Activated naive CD4-positive, alpha-beta T cell treated with anti-CD3 and anti-CD28 coated beads, Interleukin-2, amount 50 U/mL, for 24 hours (primary cell): ENCODE results near the gene PKD1.

Experiments
- H3K27ac Mint-ChIP-seq: one replicate; pipeline ENCODE4 v1.8.0; 2021; ENCODE audit warnings: mild to moderate bottlenecking, mixed read lengths
- H3K27me3 Mint-ChIP-seq: one replicate; pipeline ENCODE4 v1.8.0; 2021; ENCODE audit warnings: mixed read lengths
- H3K36me3 Mint-ChIP-seq: one replicate; pipeline ENCODE4 v1.8.0; 2021; ENCODE audit warnings: mixed read lengths
- H3K4me1 Mint-ChIP-seq: one replicate; pipeline ENCODE4 v1.8.0; 2021; ENCODE audit warnings: mixed read lengths
- H3K4me3 Mint-ChIP-seq: one replicate; pipeline ENCODE4 v1.8.0; 2021; ENCODE audit warnings: mild to moderate bottlenecking, mixed read lengths
- H3K9me3 Mint-ChIP-seq: one replicate; pipeline ENCODE4 v1.8.0; 2021; ENCODE audit warnings: mixed read lengths

Gene PKD1

GRCh38 chr16:2158262-2158638, 22.6 kb upstream of the PKD1 start:
- Mint-ChIP-seq H3K9me3 (no peaks in the 10 kb centered on the region), H3K4me3 (peak overlapping the region; percentile 94), H3K27ac (no peak overlapping the region), H3K36me3 (peaks cover 6% of the 10 kb centered on the region), H3K27me3 (no peaks in the 10 kb centered on the region), H3K4me1 (peaks cover 31% of the 10 kb centered on the region)

GRCh38 chr16:2157480-2158261, 22.0 kb upstream of the PKD1 start:
- Mint-ChIP-seq H3K9me3 (no peaks in the 10 kb centered on the region), H3K4me3 (peak overlapping the region; percentile 94), H3K27ac (peak overlapping the region; percentile 55), H3K4me1 (peaks cover 29% of the 10 kb centered on the region), H3K36me3 (peaks cover 6% of the 10 kb centered on the region), H3K27me3 (no peaks in the 10 kb centered on the region)

DNA sequence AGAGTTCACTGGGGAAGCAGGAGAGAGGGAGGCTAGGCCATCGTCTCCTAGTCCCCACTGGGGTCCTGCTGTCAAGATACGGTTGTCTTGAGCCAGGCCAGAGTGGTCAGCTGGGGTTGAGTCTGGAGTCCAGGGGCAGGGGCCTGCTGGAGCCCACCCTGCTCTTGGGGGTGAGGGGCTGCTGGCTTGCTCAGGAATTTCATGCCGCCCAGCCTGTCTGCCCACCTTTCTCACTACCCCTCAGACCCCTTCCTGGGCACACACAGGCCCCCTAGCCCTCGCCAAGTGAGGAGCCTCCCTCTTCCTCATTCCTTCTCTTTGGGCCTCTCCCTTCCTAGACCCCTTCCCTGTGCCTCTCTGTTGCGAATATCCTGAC, 21.1 kb upstream of the PKD1 start:
- Mint-ChIP-seq H3K9me3 (no peaks in the 10 kb centered on the region), H3K36me3 (peaks cover 6% of the 10 kb centered on the region), H3K27ac (no peak overlapping the region), H3K27me3 (no peaks in the 10 kb centered on the region), H3K4me3 (peak overlapping the region; percentile 94), H3K4me1 (peaks cover 31% of the 10 kb centered on the region)

DNA sequence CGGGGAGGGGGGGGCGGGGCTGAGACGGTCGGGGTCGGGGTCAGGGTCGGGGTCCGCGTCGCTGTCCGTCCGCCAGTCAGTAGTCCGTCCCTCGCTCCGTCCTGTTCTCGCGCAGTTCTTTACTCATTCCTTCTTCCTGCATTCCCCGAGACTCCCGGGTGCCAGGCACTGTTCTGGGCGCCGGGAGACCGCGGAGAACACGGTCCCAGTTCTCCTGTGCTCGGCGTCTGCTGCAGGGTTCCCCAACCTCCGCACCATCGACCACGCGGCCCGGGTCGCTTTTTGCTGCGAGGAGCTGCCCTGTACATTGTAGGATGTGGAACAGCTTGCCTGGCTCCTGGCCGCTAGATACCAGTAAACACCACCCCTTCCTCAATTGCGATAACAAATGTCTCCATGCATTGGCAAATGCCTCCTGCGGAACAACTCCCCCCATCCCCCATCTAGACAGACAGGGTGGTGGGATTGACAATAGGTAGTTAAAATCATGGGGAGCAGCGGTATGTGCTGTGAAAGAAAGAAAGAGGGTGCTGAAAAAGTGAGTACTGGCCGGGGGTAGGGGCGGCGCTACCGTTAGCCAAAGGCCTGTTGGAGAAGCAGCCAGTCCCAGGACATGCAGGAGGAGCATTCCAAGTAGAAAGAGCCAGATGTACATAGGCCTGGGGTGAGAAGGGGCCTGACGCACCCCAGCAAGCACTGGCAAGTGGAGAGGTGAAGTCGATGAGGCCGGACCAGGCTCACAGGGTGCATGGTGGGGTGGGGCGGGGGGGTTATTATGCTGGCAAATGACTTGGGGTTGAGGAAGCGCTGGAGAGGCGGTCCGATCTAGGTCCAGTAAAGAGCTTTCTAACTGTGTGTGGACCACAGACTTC, 20.5 kb upstream of the PKD1 start:
- Mint-ChIP-seq H3K27me3 (no peaks in the 10 kb centered on the region), H3K9me3 (no peaks in the 10 kb centered on the region), H3K4me1 (peaks cover 37% of the 10 kb centered on the region), H3K27ac (peak overlapping the region; percentile 90), H3K36me3 (peaks cover 8% of the 10 kb centered on the region), H3K4me3 (peak overlapping the region; percentile 94)

DNA sequence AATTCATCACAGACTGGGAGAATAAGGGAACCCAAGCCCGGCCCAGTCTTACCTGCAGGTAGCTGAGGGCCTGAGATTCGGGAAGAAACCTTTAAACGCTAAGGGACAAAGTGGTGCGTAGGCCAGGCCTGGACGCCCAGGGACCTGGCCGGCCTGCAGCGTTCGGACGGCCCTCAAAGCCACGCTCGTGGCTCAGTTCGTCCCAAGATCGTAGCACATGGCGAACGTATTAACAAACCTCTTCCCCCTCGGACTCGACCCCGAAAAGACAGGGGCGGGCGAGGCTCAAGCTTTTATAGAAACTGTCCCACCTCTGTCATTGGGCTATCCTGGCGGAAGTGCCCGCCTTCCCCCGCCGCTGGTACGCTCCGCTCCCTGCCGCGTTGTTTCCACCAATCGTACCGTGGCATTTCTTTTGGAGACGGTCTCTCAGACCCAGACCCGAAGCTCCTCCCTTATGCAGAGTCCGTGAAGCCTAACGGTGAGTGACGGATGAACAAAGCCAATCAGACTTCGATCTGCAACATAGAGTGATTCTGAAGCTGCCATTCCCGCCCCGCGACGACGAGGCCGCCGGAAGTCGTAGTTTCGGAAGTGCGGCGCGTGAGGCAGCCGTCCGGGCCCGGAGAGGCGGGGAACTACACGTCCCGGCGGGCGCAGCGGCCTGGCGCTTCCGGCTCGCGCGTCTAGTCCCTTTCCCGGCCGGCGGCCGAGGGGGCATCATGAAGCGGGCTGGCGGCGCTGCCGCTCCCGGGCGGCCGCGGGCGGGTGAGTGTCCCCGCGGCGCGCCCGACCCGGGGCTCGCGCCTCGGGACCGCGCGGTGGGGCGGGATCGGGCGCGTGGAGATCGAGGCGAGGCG, 19.6 kb upstream of the PKD1 start, which contains the start of gene TRAF7:
TSS of gene TRAF7 (plus strand) at position 692 of the 860 bp plus-strand sequence. CDS start 8,139 bp downstream, outside the sequence.
- H3K4me3 Mint-ChIP-seq, result peak within 1 kb of the TSS; percentile 94
- H3K36me3 Mint-ChIP-seq, result peaks cover 10% of the 10 kb centered on the region
- H3K9me3 Mint-ChIP-seq, result no peaks in the 10 kb centered on the region
- no peaks in the 10 kb centered on the region for H3K27me3 Mint-ChIP-seq
- peak within 1 kb of the TSS; percentile 90 for H3K27ac Mint-ChIP-seq
- peaks cover 40% of the 10 kb centered on the region for H3K4me1 Mint-ChIP-seq

DNA sequence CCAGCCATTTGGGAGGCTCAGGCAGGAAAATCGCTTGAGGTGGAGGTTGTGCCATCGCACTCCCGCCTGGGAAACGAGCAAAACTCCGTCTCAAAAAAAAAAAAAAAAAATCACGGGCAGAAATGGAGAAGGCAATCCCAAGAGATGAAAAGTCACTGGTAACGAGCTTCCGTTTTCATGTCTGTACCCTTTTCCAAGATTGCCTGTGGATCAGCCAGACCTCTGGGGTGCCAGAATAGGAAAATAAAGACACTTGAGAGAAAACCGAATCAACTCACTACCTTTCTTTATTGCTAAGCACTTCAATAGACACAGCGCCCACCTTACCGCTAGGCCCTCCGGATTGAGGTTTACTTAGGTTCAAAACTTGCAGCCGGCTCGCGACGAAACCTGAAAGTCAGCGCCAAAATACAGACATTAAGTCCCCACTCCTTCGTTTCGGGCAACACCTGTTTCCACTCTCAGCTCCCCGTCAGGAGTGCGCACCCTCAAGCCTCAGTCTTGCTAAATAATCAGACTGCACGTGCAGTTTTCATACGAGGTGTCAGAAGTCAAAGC, 18.9 kb upstream of the PKD1 start:
- Mint-ChIP-seq H3K27ac (peak overlapping the region; percentile 89), H3K27me3 (no peaks in the 10 kb centered on the region), H3K36me3 (peaks cover 10% of the 10 kb centered on the region), H3K4me3 (peak overlapping the region; percentile 81), H3K4me1 (peaks cover 45% of the 10 kb centered on the region), H3K9me3 (no peaks in the 10 kb centered on the region)

GRCh38 chr16:2152695-2153506, 17.2 kb upstream of the PKD1 start:
- Mint-ChIP-seq H3K27me3 (no peaks in the 10 kb centered on the region), H3K4me1 (peaks cover 37% of the 10 kb centered on the region), H3K27ac (peak overlapping the region; percentile 89), H3K4me3 (peak overlapping the region; percentile 81), H3K9me3 (no peaks in the 10 kb centered on the region), H3K36me3 (peaks cover 10% of the 10 kb centered on the region)

GRCh38 chr16:2151188-2152091, 15.7 kb upstream of the PKD1 start:
- Mint-ChIP-seq H3K4me3 (peak overlapping the region; percentile 77), H3K27ac (peak overlapping the region; percentile 38), H3K27me3 (no peaks in the 10 kb centered on the region), H3K36me3 (peaks cover 10% of the 10 kb centered on the region), H3K4me1 (peaks cover 23% of the 10 kb centered on the region), H3K9me3 (no peaks in the 10 kb centered on the region)

DNA sequence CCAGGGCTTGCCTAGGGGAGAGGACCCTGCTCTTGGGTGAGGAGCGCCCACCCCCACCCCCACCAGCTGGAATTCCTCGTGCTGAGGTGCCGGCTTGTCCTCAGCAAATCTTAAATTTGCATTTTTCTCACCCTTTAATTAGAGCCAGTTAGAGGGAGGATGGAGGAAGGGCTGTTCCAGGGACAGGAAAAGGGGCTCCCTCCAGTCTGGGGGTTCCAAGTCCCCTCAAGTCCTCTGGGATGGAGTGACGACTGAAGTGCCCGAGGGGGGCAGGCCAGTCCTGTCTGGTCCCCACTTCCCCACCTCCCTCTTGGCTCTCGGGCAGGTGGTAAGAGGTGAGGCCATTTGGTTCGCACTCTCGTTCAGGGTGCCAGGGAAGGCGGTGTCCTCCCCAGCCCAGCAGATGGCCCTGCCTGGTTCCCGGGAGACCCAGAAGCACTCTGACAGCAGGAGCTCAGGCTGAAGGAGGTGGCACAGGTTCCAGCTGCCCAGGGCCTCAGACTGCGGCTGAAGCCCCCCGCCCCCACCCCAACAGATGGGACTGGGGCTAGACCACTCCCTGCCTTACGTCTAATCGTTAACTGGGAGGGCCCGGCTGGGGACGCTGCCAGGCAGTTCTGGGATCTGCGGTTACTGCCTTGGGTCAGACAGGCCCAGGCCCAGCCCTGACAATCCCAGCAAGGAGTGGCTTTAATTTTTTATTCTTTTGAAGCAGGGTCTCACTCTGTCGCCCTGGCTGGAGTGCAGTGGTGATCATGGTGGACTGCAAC, 14.9 kb upstream of the PKD1 start:
- Mint-ChIP-seq H3K36me3 (peaks cover 10% of the 10 kb centered on the region), H3K4me3 (peak overlapping the region; percentile 77), H3K9me3 (no peaks in the 10 kb centered on the region), H3K27me3 (no peaks in the 10 kb centered on the region), H3K27ac (no peak overlapping the region), H3K4me1 (peaks cover 19% of the 10 kb centered on the region)

- Mint-ChIP-seq H3K36me3 (peaks cover 10% of the 10 kb centered on the region), H3K9me3 (no peaks in the 10 kb centered on the region), H3K4me3 (peak overlapping the region; percentile 47), H3K27me3 (no peaks in the 10 kb centered on the region), H3K27ac (peak overlapping the region; percentile 35), H3K4me1 (peaks cover 19% of the 10 kb centered on the region)
Measured at GRCh38 chr16:2149630-2150417, 14.1 kb upstream of the PKD1 start.

- no peaks in the 10 kb centered on the region for H3K27me3 Mint-ChIP-seq
- H3K9me3 Mint-ChIP-seq, result no peaks in the 10 kb centered on the region
- peak overlapping the region; percentile 36 for H3K4me3 Mint-ChIP-seq
- peaks cover 7% of the 10 kb centered on the region for H3K36me3 Mint-ChIP-seq
- no peak overlapping the region for H3K27ac Mint-ChIP-seq
- H3K4me1 Mint-ChIP-seq, result peaks cover 19% of the 10 kb centered on the region
Measured at GRCh38 chr16:2148714-2149629, 13.3 kb upstream of the PKD1 start.
